H9 (cell line): ENCODE results near the gene SARNP. TPM values are rescaled to one million over a fixed set of nuclear protein-coding genes. Genes with fewer than 3 reads are reported as not detected.

Source experiments
- DNase-seq: peaks from one replicate; pipeline ENCODE4 v3.0.0-alpha.2; 2017
- H2AFZ ChIP-seq: one replicate; pipeline ENCODE4 v1.6.1; 2013; ENCODE audit warnings: mild to moderate bottlenecking, low read length, control low read depth, moderate library complexity
- H2AK5ac ChIP-seq: 2 replicates; pipeline ENCODE4 v1.6.1; 2013; ENCODE audit warnings: low read length, control low read depth, mixed read lengths; ENCODE audit not compliant: insufficient read length
- H2BK120ac ChIP-seq: one replicate; pipeline ENCODE4 v1.6.1; 2013; ENCODE audit warnings: low read depth, mild to moderate bottlenecking, low read length, control low read depth, inconsistent platforms; ENCODE audit not compliant: poor library complexity, severe bottlenecking
- H2BK12ac ChIP-seq: 2 replicates; pipeline ENCODE4 v1.6.1; 2013; ENCODE audit warnings: low read length, control low read depth, mixed read lengths, low read depth; ENCODE audit not compliant: insufficient read length
- H2BK15ac ChIP-seq: 2 replicates; pipeline ENCODE4 v1.6.1; 2013; ENCODE audit warnings: low read depth, low read length, control low read depth
- H2BK20ac ChIP-seq: one replicate; pipeline ENCODE4 v1.6.1; 2013; ENCODE audit warnings: low read depth, mild to moderate bottlenecking, low read length, control low read depth, inconsistent platforms; ENCODE audit not compliant: poor library complexity, severe bottlenecking
- H2BK5ac ChIP-seq: 2 replicates; pipeline ENCODE4 v1.6.1; 2013; ENCODE audit warnings: low read length, control low read depth, mixed read lengths; ENCODE audit not compliant: insufficient read length
- H3K14ac ChIP-seq: 2 replicates; pipeline ENCODE4 v1.6.1; 2013; ENCODE audit warnings: low read length, control low read depth; ENCODE audit not compliant: insufficient read depth
- H3K18ac ChIP-seq: 2 replicates; pipeline ENCODE4 v1.6.1; 2013; ENCODE audit warnings: low read depth, mild to moderate bottlenecking, mixed read lengths, low read length, control low read depth; ENCODE audit not compliant: insufficient read length
- H3K23ac ChIP-seq: 2 replicates; pipeline ENCODE4 v1.6.1; 2013; ENCODE audit warnings: low read length, control low read depth, mixed read lengths, low read depth; ENCODE audit not compliant: insufficient read length
- H3K23me2 ChIP-seq: 2 replicates; pipeline ENCODE4 v1.6.1; 2013; ENCODE audit warnings: low read depth, mild to moderate bottlenecking, mixed read lengths, low read length, control low read depth; ENCODE audit not compliant: insufficient read length, poor library complexity, severe bottlenecking
- H3K27ac ChIP-seq: 2 replicates; pipeline ENCODE4 v1.5.1; 2013; ENCODE audit warnings: low read length, control low read depth, mixed read lengths, low read depth; ENCODE audit not compliant: insufficient read length
- H3K27me3 ChIP-seq: 2 replicates; pipeline ENCODE4 v1.6.1; 2013; ENCODE audit warnings: low read length, control low read depth, inconsistent platforms; ENCODE audit not compliant: insufficient read depth
- H3K4ac ChIP-seq: 2 replicates; pipeline ENCODE4 v1.6.1; 2013; ENCODE audit warnings: low read depth, mild to moderate bottlenecking, control low read depth, inconsistent platforms, low read length, moderate library complexity
- H3K4me1 ChIP-seq: 2 replicates; pipeline ENCODE4 v1.6.1; 2013; ENCODE audit warnings: low read length, control low read depth, inconsistent platforms; ENCODE audit not compliant: insufficient read depth
- H3K4me2 ChIP-seq: 2 replicates; pipeline ENCODE4 v1.6.1; 2013; ENCODE audit warnings: low read length, control low read depth, mixed read lengths; ENCODE audit not compliant: insufficient read length, insufficient read depth
- H3K56ac ChIP-seq: 2 replicates; pipeline ENCODE4 v1.6.1; 2013; ENCODE audit warnings: low read depth, mild to moderate bottlenecking, mixed read lengths, low read length, control low read depth; ENCODE audit not compliant: insufficient read length
- H3K79me1 ChIP-seq: 2 replicates; pipeline ENCODE4 v1.6.1; 2013; ENCODE audit warnings: low read depth, mild to moderate bottlenecking, moderate library complexity, low read length, control low read depth, inconsistent platforms; ENCODE audit not compliant: insufficient read depth, poor library complexity, severe bottlenecking
- H3K79me2 ChIP-seq: 2 replicates; pipeline ENCODE4 v1.6.1; 2013; ENCODE audit warnings: low read length, control low read depth, inconsistent platforms; ENCODE audit not compliant: insufficient read depth
- H3K9ac ChIP-seq: 2 replicates; pipeline ENCODE4 v1.6.1; 2013; ENCODE audit warnings: low read length, control low read depth, mixed read lengths; ENCODE audit not compliant: insufficient read length; ENCODE audit errors: extremely low read depth
- H3K9me3 ChIP-seq: one replicate; pipeline ENCODE4 v1.6.1; 2013; ENCODE audit warnings: low read depth, low read length, inconsistent platforms; ENCODE audit not compliant: control insufficient read depth
- H3T11ph ChIP-seq: one replicate; pipeline ENCODE4 v1.6.1; 2013; ENCODE audit warnings: mild to moderate bottlenecking, low read length, control low read depth, inconsistent platforms
- H4K20me1 ChIP-seq: one replicate; pipeline ENCODE4 v1.6.1; 2013; ENCODE audit not compliant: control insufficient read depth, insufficient read length, insufficient read depth
- H4K5ac ChIP-seq: 2 replicates; pipeline ENCODE4 v1.6.1; 2013; ENCODE audit warnings: low read depth, mild to moderate bottlenecking, mixed read lengths, low read length, control low read depth; ENCODE audit not compliant: insufficient read length
- H4K8ac ChIP-seq: replicated peaks from 2 replicates; pipeline ENCODE4 v1.6.1; 2013; ENCODE audit warnings: low read length, control low read depth, mixed read lengths, low read depth; ENCODE audit not compliant: insufficient read length
- H4K91ac ChIP-seq: 2 replicates; pipeline ENCODE4 v1.6.1; 2013; ENCODE audit warnings: low read depth, mild to moderate bottlenecking, moderate library complexity, mixed read lengths, low read length, control low read depth; ENCODE audit not compliant: insufficient read length
- H3K27ac Mint-ChIP-seq, 3 experiments: 2 replicates in 2 of 3; 3 replicates in 1 of 3; pipeline ENCODE4 v1.8.0; 2020 to 2021; ENCODE audit warnings: mixed read lengths in 3 of 3, mild to moderate bottlenecking in 1 of 3, moderate library complexity in 1 of 3
- H3K27me3 Mint-ChIP-seq: 2 replicates; pipeline ENCODE4 v1.8.0; 2021; ENCODE audit warnings: low read depth, mild to moderate bottlenecking, moderate library complexity, mixed read lengths
- H3K36me3 Mint-ChIP-seq, 3 experiments: 2 replicates in 2 of 3; 3 replicates in 1 of 3; pipeline ENCODE4 v1.8.0; 2020 to 2021; ENCODE audit warnings: low read depth in 3 of 3, mixed read lengths in 3 of 3; ENCODE audit not compliant: insufficient read depth in 1 of 3
- H3K4me1 Mint-ChIP-seq, 2 experiments: 2 replicates each; pipeline ENCODE4 v1.8.0; 2020; ENCODE audit warnings: mixed read lengths in 2 of 2
- H3K4me3 Mint-ChIP-seq, 2 experiments: 2 replicates in 1 of 2; 3 replicates in 1 of 2; pipeline ENCODE4 v1.8.0; 2020 to 2021; ENCODE audit warnings: mild to moderate bottlenecking in 2 of 2, mixed read lengths in 2 of 2, moderate library complexity in 1 of 2
- H3K9me3 Mint-ChIP-seq, 2 experiments: 2 replicates in 1 of 2; 3 replicates in 1 of 2; pipeline ENCODE4 v1.8.0; 2020; ENCODE audit warnings: mild to moderate bottlenecking in 2 of 2, mixed read lengths in 2 of 2, moderate library complexity in 1 of 2
- WGBS: extraction: QIAGEN DNeasy Blood & Tissue Kit; methylation state at CpG from one replicate; pipeline ENCODE4 v1.1.7; 2013; ENCODE audit warnings: missing lambda C conversion rate, low lambda C conversion rate, mixed read lengths; ENCODE audit not compliant: insufficient read length; ENCODE audit errors: extremely low coverage; 5-methylcytosine and 5-hydroxymethylcytosine counted together
- total RNA-seq: library from RNA; stranded (reverse); gene quantifications from 2 replicates; pipeline ENCODE4 v1.2.1, GENCODE V29; 2021
- TF ChIP-seq, protein P1 (sequence below): fragments of 200-600 bp; sonication (generic); conservative IDR thresholded peaks from 3 replicates; pipeline ENCODE4 v1.8.0; 2021; ENCODE audit warnings: antibody characterized with exemption, mild to moderate bottlenecking

SARNP gene
- total RNA-seq, 1 experiment from 2014 or later: 127 TPM

DNA sequence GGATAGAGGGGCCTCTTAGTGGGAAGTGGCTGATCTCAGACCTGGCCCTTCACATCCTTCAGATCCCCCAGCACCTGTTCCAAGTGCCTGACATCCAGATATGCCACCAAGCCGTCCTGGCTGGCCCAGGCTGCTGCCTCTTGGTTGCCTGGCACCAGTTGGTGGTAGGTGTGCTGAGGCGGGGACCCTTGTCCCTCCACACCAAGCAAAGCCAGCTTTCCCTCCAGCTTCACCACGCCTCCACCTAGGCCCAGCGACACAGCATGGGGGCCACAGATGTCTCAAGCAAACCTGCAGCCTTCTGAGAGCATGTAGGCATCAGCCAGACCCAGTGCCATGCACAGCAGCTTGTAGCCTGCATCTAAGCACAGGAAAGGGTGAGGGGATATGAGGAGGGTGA, 85.2 kb downstream of the SARNP start:
- no peak overlapping the region for H3K9ac ChIP-seq
- H4K8ac ChIP-seq: no peak overlapping the region
- no peak overlapping the region for H2BK15ac ChIP-seq
- H3K4me2 ChIP-seq: no peak overlapping the region
- Mint-ChIP-seq H3K4me1 (peaks cover 27 to 35% of the 10 kb centered on the region in 2 experiments), H3K27me3 (no peaks in the 10 kb centered on the region; the same call in 1 of the 2 replicates), H3K9me3 (no peaks in the 10 kb centered on the region; a peak in 1 of 5 replicates), H3K4me3 (peak overlapping the region in 1 of 2 experiments; percentile 62; a peak in 2 of 5 replicates), H3K36me3 (peaks cover 0 to 4% (median 3%) of the 10 kb centered on the region in 3 experiments; a peak in 2 of 7 replicates), H3K27ac (no peak overlapping the region)
- no peak overlapping the region for H3K18ac ChIP-seq
- no CpG with 5 or more reads among the region's 4 CpGs for WGBS
- H4K91ac ChIP-seq: no peak overlapping the region
- H3K14ac ChIP-seq: no peak overlapping the region; the same call in 1 of the 2 replicates
- DNase-seq: no peak
- no peaks in the 10 kb centered on the region for H3K9me3 ChIP-seq
- H3K79me1 ChIP-seq: peaks cover 2% of the 10 kb centered on the region
- no peak overlapping the region for H3K23ac ChIP-seq
- no peak overlapping the region for H2AFZ ChIP-seq
- TF ChIP-seq, protein P1, sequence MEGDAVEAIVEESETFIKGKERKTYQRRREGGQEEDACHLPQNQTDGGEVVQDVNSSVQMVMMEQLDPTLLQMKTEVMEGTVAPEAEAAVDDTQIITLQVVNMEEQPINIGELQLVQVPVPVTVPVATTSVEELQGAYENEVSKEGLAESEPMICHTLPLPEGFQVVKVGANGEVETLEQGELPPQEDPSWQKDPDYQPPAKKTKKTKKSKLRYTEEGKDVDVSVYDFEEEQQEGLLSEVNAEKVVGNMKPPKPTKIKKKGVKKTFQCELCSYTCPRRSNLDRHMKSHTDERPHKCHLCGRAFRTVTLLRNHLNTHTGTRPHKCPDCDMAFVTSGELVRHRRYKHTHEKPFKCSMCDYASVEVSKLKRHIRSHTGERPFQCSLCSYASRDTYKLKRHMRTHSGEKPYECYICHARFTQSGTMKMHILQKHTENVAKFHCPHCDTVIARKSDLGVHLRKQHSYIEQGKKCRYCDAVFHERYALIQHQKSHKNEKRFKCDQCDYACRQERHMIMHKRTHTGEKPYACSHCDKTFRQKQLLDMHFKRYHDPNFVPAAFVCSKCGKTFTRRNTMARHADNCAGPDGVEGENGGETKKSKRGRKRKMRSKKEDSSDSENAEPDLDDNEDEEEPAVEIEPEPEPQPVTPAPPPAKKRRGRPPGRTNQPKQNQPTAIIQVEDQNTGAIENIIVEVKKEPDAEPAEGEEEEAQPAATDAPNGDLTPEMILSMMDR: no peak
- no peak overlapping the region for H2BK120ac ChIP-seq
- no peak overlapping the region for H3K4ac ChIP-seq
- peaks cover 2% of the 10 kb centered on the region for H4K20me1 ChIP-seq
- no peak overlapping the region for H4K5ac ChIP-seq
- no peak overlapping the region for H2BK20ac ChIP-seq
- peaks cover 4% of the 10 kb centered on the region; the same call in 1 of the 2 replicates for H3K79me2 ChIP-seq
- no peak overlapping the region for H2BK5ac ChIP-seq
- H3T11ph ChIP-seq: no peak overlapping the region
- no peak overlapping the region for H3K27ac ChIP-seq
- H2AK5ac ChIP-seq: no peak overlapping the region
- H3K23me2 ChIP-seq: peaks cover 14% of the 10 kb centered on the region
- no peak overlapping the region for H2BK12ac ChIP-seq
- H3K27me3 ChIP-seq: no peaks in the 10 kb centered on the region
- H3K56ac ChIP-seq: no peak overlapping the region
- H3K4me1 ChIP-seq: peaks cover 3% of the 10 kb centered on the region; the same call in 1 of the 2 replicates
